ENCODE results near the gene ZNF804A. TPM values are rescaled to one million over a fixed set of nuclear protein-coding genes. Genes with fewer than 3 reads are reported as not detected.

Gene ZNF804A
- total and polyA plus RNA-seq, 8 donors, result 0.05 to 0.25 (median 0.11) TPM; not detected in 4

DNA sequence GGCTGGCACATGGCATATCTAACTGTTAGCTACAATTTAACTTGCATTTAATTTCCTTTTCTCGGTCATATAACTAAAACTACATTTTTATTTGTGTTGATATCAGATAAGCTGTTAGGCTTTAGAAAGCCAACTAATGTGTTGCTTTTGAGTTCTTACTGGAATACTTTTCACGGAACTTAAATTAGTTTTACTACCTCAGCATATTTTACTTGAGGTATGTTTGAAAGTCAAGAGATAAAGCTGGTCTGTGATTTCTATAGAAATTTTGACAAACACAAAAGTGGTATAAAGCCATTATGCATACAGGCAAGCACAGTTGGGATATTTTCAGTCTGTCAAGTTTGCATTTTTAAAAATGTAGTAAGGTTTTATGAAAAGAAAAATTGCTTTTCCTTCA is 162.6 kb downstream of the ZNF804A start:
- no peak for FAIRE-seq
- ATAC-seq, result no peak
- no peaks in the 10 kb centered on the region for H3K36me3 ChIP-seq
- DNase-seq, result no peak
- no peaks in the 10 kb centered on the region for H3K9me3 ChIP-seq
- no peak overlapping the region for H3K27ac ChIP-seq
- H3K4me1 ChIP-seq, result no peaks in the 10 kb centered on the region
- intact Hi-C loops (cut with DNase I), result no loop called here
- TF ChIP-seq, protein P1, sequence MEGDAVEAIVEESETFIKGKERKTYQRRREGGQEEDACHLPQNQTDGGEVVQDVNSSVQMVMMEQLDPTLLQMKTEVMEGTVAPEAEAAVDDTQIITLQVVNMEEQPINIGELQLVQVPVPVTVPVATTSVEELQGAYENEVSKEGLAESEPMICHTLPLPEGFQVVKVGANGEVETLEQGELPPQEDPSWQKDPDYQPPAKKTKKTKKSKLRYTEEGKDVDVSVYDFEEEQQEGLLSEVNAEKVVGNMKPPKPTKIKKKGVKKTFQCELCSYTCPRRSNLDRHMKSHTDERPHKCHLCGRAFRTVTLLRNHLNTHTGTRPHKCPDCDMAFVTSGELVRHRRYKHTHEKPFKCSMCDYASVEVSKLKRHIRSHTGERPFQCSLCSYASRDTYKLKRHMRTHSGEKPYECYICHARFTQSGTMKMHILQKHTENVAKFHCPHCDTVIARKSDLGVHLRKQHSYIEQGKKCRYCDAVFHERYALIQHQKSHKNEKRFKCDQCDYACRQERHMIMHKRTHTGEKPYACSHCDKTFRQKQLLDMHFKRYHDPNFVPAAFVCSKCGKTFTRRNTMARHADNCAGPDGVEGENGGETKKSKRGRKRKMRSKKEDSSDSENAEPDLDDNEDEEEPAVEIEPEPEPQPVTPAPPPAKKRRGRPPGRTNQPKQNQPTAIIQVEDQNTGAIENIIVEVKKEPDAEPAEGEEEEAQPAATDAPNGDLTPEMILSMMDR (IDR thresholded peaks at IDR 0.05), result no peak
- H3K27me3 ChIP-seq, result no peaks in the 10 kb centered on the region
- WGBS, 2 donors, result 70 to 71% methylated on average over 2 of the region's 2 CpGs
- H3K4me3 ChIP-seq, result no peak overlapping the region

GRCh38 chr2:184765112-184765895 is 167.0 kb downstream of the ZNF804A start:
- H3K27me3 ChIP-seq, result no peaks in the 10 kb centered on the region
- no peaks in the 10 kb centered on the region for H3K4me1 ChIP-seq
- FAIRE-seq (no peak), DNase-seq (no peak), ATAC-seq (no peak)
- TF ChIP-seq, protein P1 (IDR thresholded peaks at IDR 0.05), result no peak
- H3K27ac ChIP-seq, result no peak overlapping the region
- no peaks in the 10 kb centered on the region for H3K36me3 ChIP-seq
- 70 to 80% methylated on average over 10 of the region's 10 CpGs for WGBS, 2 donors
- no peaks in the 10 kb centered on the region for H3K9me3 ChIP-seq
- no peak overlapping the region for H3K4me3 ChIP-seq
- intact Hi-C loops (cut with DNase I), result no loop called here

DNA sequence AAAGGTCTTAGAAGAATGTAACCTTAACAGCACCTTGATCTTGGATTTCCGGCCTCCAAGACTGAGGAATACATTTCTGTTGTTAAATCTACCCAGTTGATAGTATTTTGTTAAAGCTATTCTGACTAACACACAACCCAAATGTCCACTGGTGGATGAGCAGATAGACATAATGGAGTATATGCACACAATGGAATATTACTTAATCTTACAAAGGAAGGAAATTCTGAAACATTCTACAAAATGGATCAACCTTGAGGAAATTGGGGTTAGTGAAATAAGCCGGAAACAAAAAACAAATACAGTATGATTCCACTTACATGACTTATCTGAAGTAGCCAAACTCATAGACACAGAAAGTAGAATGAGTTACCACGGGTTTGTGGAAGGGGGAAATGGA is 168.7 kb downstream of the ZNF804A start:
- Histone ChIP-seq H3K36me3 (no peaks in the 10 kb centered on the region), H3K27ac (no peak overlapping the region), H3K4me3 (no peak overlapping the region), H3K27me3 (no peaks in the 10 kb centered on the region), H3K4me1 (no peaks in the 10 kb centered on the region), H3K9me3 (no peaks in the 10 kb centered on the region)
- no peak for ATAC-seq
- TF ChIP-seq, protein P1 (IDR thresholded peaks at IDR 0.05), result no peak
- 70 to 81% methylated on average over 3 of the region's 3 CpGs for WGBS, 2 donors
- no peak for FAIRE-seq
- intact Hi-C loops (cut with DNase I), result no loop called here
- DNase-seq, result no peak

GRCh38 chr2:184769023-184769422 is 170.7 kb downstream of the ZNF804A start:
- FAIRE-seq, result no peak
- no peak overlapping the region for H3K27ac ChIP-seq
- TF ChIP-seq, protein P1 (IDR thresholded peaks at IDR 0.05), result no peak
- ATAC-seq, result no peak
- intact Hi-C loops (cut with DNase I), result no loop called here
- no peak overlapping the region for H3K4me3 ChIP-seq
- H3K36me3 ChIP-seq, result no peaks in the 10 kb centered on the region
- DNase-seq, result no peak
- H3K27me3 ChIP-seq, result no peaks in the 10 kb centered on the region
- H3K4me1 ChIP-seq, result no peaks in the 10 kb centered on the region
- no peaks in the 10 kb centered on the region for H3K9me3 ChIP-seq
- WGBS, 2 donors, result 80% methylated on average over 2 of the region's 2 CpGs

GRCh38 chr2:184769686-184770085 is 171.4 kb downstream of the ZNF804A start:
- FAIRE-seq (no peak), DNase-seq (no peak), ATAC-seq (no peak)
- no peak overlapping the region for H3K4me3 ChIP-seq
- no peaks in the 10 kb centered on the region for H3K36me3 ChIP-seq
- TF ChIP-seq, protein P1 (IDR thresholded peaks at IDR 0.05), result no peak
- H3K27me3 ChIP-seq, result no peaks in the 10 kb centered on the region
- H3K4me1 ChIP-seq, result no peaks in the 10 kb centered on the region
- no peaks in the 10 kb centered on the region for H3K9me3 ChIP-seq
- intact Hi-C loops (cut with DNase I), result no loop called here
- WGBS, 2 donors, result 28 to 39% methylated on average over 1 of the region's 1 CpG
- H3K27ac ChIP-seq, result no peak overlapping the region
